Stimulated activated CD8-positive, alpha-beta memory T cell treated with anti-CD3 and anti-CD28 coated beads, Interleukin-15, amount 100 ng/mL, for 4 hours (primary cell): Measurements from ENCODE around the gene GNAI1.

Experiments
- DNase-seq, 2 donors: peaks; one replicate each; pipeline ENCODE4 v3.0.0-alpha.2; 2020; ENCODE audit warnings: low read depth in 2 of 2

GNAI1 gene

GRCh38 chr7:80159802-80160201, 25.2 kb downstream of the GNAI1 start:
- DNase-seq, result no peak

- DNase-seq, result no peak
These were observed 26.8 kb downstream of the GNAI1 start for GRCh38 chr7:80161466-80161865.

- no peak for DNase-seq
These were observed 30.5 kb downstream of the GNAI1 start for GRCh38 chr7:80165177-80165576.

GRCh38 chr7:80170445-80170844, 35.8 kb downstream of the GNAI1 start:
- no peak for DNase-seq

- no peak for DNase-seq
These were observed 37.8 kb downstream of the GNAI1 start for GRCh38 chr7:80172387-80172786.

- no peak for DNase-seq
These were observed 41.1 kb downstream of the GNAI1 start for GRCh38 chr7:80175744-80176143.

- no peak for DNase-seq
These were observed 46.8 kb downstream of the GNAI1 start for GRCh38 chr7:80181411-80181810.

GRCh38 chr7:80182630-80183276, 48.1 kb downstream of the GNAI1 start:
- DNase-seq, result no peak

GRCh38 chr7:80183351-80183750, 48.7 kb downstream of the GNAI1 start:
- no peak for DNase-seq

- no peak for DNase-seq
These were observed 49.5 kb downstream of the GNAI1 start for GRCh38 chr7:80183900-80184685.

GRCh38 chr7:80184693-80185092, 50.1 kb downstream of the GNAI1 start:
- DNase-seq, result no peak

- no peak for DNase-seq
These were observed 50.9 kb downstream of the GNAI1 start for GRCh38 chr7:80185571-80185970.

GRCh38 chr7:80186721-80187120, 52.1 kb downstream of the GNAI1 start:
- DNase-seq, result no peak

- DNase-seq, result no peak
These were observed 52.6 kb downstream of the GNAI1 start for GRCh38 chr7:80187279-80187678.

GRCh38 chr7:80187727-80188126, 53.1 kb downstream of the GNAI1 start:
- DNase-seq, result no peak

- DNase-seq, result no peak
These were observed 55.0 kb downstream of the GNAI1 start for GRCh38 chr7:80189638-80190037.

- no peak for DNase-seq
These were observed 63.0 kb downstream of the GNAI1 start for GRCh38 chr7:80197627-80198026.

GRCh38 chr7:80199051-80199450, 64.4 kb downstream of the GNAI1 start:
- no peak for DNase-seq

GRCh38 chr7:80204454-80204853, 69.8 kb downstream of the GNAI1 start:
- no peak for DNase-seq

- no peak for DNase-seq
These were observed 70.3 kb downstream of the GNAI1 start for GRCh38 chr7:80204919-80205318.

- no peak for DNase-seq
These were observed 72.1 kb downstream of the GNAI1 start for GRCh38 chr7:80206763-80207162.

- no peak for DNase-seq
These were observed 72.9 kb downstream of the GNAI1 start for GRCh38 chr7:80207501-80207900.

GRCh38 chr7:80208700-80209099, 74.1 kb downstream of the GNAI1 start:
- no peak for DNase-seq

- DNase-seq, result no peak
These were observed 75.8 kb downstream of the GNAI1 start for GRCh38 chr7:80210400-80210799.
